ENCODE data around the gene MTURN. TPM values are rescaled to one million over a fixed set of nuclear protein-coding genes. Genes with fewer than 3 reads are reported as not detected.

Gene MTURN
- polyA plus RNA-seq, 1 donor from 2014 or later = 75.5 TPM

DNA sequence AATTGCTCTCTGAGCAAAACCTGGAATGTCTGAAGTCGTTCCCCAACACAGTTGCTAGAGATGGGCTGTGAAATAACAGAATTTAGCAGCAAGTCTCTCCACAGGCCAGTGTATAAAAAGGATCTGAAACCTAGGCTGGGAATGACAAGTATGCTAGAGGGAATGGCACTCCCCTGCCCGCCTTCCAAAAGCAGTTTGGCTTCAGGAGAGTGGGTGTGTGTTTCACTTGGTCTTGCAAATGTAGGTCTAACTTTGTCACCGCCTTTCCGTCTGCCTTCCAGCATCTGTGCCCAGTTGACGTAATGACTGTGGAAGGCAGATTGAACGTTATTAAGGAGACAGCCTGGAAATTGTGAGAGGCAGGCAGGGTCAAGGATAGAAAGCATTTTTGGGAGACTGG lies 18.0 kb upstream of the MTURN start:
- no peak for TF ChIP-seq EP300 (conservative IDR thresholded peaks at IDR 0.05; ENCODE audit: poor library complexity, severe bottlenecking)
- no peak for TF ChIP-seq MXI1 (conservative IDR thresholded peaks at IDR 0.05; ENCODE audit: poor library complexity, severe bottlenecking)
- TF ChIP-seq SMC3 (conservative IDR thresholded peaks at IDR 0.05; ENCODE audit: poor library complexity) = no peak
- TF ChIP-seq, protein P1, sequence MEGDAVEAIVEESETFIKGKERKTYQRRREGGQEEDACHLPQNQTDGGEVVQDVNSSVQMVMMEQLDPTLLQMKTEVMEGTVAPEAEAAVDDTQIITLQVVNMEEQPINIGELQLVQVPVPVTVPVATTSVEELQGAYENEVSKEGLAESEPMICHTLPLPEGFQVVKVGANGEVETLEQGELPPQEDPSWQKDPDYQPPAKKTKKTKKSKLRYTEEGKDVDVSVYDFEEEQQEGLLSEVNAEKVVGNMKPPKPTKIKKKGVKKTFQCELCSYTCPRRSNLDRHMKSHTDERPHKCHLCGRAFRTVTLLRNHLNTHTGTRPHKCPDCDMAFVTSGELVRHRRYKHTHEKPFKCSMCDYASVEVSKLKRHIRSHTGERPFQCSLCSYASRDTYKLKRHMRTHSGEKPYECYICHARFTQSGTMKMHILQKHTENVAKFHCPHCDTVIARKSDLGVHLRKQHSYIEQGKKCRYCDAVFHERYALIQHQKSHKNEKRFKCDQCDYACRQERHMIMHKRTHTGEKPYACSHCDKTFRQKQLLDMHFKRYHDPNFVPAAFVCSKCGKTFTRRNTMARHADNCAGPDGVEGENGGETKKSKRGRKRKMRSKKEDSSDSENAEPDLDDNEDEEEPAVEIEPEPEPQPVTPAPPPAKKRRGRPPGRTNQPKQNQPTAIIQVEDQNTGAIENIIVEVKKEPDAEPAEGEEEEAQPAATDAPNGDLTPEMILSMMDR (IDR thresholded peaks at IDR 0.05; ENCODE audit: poor library complexity, severe bottlenecking) = no peak
- no peak for TF ChIP-seq EZH2 (IDR thresholded peaks at IDR 0.05; ENCODE audit: borderline replicate concordance, insufficient read depth, low read length, poor library complexity, severe bottlenecking)
- Histone ChIP-seq H3F3A (ENCODE audit: insufficient read depth, low read length, poor library complexity, severe bottlenecking) (no peaks in the 10 kb centered on the region), H3K9me3 (ENCODE audit: low read length) (peaks cover 3% of the 10 kb centered on the region), H3K9me2 (ENCODE audit: insufficient read depth, low read length) (no peaks in the 10 kb centered on the region), H3K79me2 (replicated peaks; ENCODE audit: insufficient read depth, low read length) (no peaks in the 10 kb centered on the region), H3K4me2 (ENCODE audit: low read length) (no peak overlapping the region), H2AFZ (ENCODE audit: low read depth, low read length) (no peak overlapping the region), H3K4me3 (ENCODE audit: low read length) (no peak overlapping the region), H3K36me3 (ENCODE audit: insufficient read depth, low read length) (no peaks in the 10 kb centered on the region), H3K27me3 (ENCODE audit: insufficient read depth, low read depth, low read length) (no peaks in the 10 kb centered on the region), H4K20me1 (ENCODE audit: insufficient read depth) (no peaks in the 10 kb centered on the region), H3K27ac (ENCODE audit: low read length) (no peak overlapping the region), H3K9ac (ENCODE audit: low read length) (no peak overlapping the region)

DNA sequence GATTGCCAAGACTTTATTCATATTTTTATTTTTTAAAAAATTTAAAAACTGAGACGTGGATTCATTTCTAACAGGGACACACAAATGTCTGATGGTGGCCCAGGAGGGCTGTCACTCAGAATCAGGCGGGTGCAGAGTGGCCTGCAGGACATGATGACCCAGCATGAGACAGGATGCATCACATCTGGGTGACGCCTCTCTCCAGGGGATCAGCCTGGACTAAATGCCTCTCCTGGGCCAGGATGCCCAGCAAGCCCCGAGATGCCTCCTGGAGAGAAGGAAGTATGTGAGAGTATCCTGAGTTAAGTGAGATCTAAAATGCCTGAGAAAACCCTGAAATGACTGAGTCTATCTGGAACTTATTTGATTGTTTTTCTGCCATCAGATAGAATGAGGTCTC lies 16.9 kb upstream of the MTURN start:
- Histone ChIP-seq H4K20me1 (ENCODE audit: insufficient read depth) (no peaks in the 10 kb centered on the region), H3K27me3 (ENCODE audit: insufficient read depth, low read depth, low read length) (no peaks in the 10 kb centered on the region)
- TF ChIP-seq SMC3 (conservative IDR thresholded peaks at IDR 0.05; ENCODE audit: poor library complexity) = no peak
- TF ChIP-seq, protein P2, sequence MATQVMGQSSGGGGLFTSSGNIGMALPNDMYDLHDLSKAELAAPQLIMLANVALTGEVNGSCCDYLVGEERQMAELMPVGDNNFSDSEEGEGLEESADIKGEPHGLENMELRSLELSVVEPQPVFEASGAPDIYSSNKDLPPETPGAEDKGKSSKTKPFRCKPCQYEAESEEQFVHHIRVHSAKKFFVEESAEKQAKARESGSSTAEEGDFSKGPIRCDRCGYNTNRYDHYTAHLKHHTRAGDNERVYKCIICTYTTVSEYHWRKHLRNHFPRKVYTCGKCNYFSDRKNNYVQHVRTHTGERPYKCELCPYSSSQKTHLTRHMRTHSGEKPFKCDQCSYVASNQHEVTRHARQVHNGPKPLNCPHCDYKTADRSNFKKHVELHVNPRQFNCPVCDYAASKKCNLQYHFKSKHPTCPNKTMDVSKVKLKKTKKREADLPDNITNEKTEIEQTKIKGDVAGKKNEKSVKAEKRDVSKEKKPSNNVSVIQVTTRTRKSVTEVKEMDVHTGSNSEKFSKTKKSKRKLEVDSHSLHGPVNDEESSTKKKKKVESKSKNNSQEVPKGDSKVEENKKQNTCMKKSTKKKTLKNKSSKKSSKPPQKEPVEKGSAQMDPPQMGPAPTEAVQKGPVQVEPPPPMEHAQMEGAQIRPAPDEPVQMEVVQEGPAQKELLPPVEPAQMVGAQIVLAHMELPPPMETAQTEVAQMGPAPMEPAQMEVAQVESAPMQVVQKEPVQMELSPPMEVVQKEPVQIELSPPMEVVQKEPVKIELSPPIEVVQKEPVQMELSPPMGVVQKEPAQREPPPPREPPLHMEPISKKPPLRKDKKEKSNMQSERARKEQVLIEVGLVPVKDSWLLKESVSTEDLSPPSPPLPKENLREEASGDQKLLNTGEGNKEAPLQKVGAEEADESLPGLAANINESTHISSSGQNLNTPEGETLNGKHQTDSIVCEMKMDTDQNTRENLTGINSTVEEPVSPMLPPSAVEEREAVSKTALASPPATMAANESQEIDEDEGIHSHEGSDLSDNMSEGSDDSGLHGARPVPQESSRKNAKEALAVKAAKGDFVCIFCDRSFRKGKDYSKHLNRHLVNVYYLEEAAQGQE (IDR thresholded peaks at IDR 0.05; ENCODE audit: borderline replicate concordance) = no peak
- no peak for TF ChIP-seq MXI1 (conservative IDR thresholded peaks at IDR 0.05; ENCODE audit: poor library complexity, severe bottlenecking)
- no peak for TF ChIP-seq TAF1 (IDR thresholded peaks at IDR 0.05; ENCODE audit: low read depth)
- TF ChIP-seq RAD21 (conservative IDR thresholded peaks at IDR 0.05) = no peak
- TF ChIP-seq EZH2 (IDR thresholded peaks at IDR 0.05; ENCODE audit: borderline replicate concordance, insufficient read depth, low read length, poor library complexity, severe bottlenecking) = no peak
- TF ChIP-seq, protein P1 (IDR thresholded peaks at IDR 0.05; ENCODE audit: poor library complexity, severe bottlenecking) = no peak
- no peak for TF ChIP-seq EP300 (conservative IDR thresholded peaks at IDR 0.05; ENCODE audit: poor library complexity, severe bottlenecking)
- TF ChIP-seq POLR2AphosphoS5 (IDR thresholded peaks at IDR 0.05) = no peak

More for the DNA sequence above, 16.9 kb upstream of the MTURN start:
- H3K9ac ChIP-seq (ENCODE audit: low read length) = no peak overlapping the region
- H2AFZ ChIP-seq (ENCODE audit: low read depth, low read length) = no peak overlapping the region
- peaks cover 3% of the 10 kb centered on the region for H3K9me3 ChIP-seq (ENCODE audit: low read length)
- H3K36me3 ChIP-seq (ENCODE audit: insufficient read depth, low read length) = no peaks in the 10 kb centered on the region
- no peaks in the 10 kb centered on the region for H3K79me2 ChIP-seq (replicated peaks; ENCODE audit: insufficient read depth, low read length)
- no peak overlapping the region for H3K4me3 ChIP-seq (ENCODE audit: low read length)
- H3K27ac ChIP-seq (ENCODE audit: low read length) = no peak overlapping the region
- no peaks in the 10 kb centered on the region for H3K9me2 ChIP-seq (ENCODE audit: insufficient read depth, low read length)
- H3K4me2 ChIP-seq (ENCODE audit: low read length) = no peak overlapping the region
- H3F3A ChIP-seq (ENCODE audit: insufficient read depth, low read length, poor library complexity, severe bottlenecking) = no peaks in the 10 kb centered on the region
